Tibial artery (tissue), 4 donors: ENCODE measurements around the gene MAPK8.

Source experiments
- DNase-seq, 2 donors: peaks; one replicate each; pipeline ENCODE4 v3.0.0-alpha.2; 2019
- H3K27ac ChIP-seq, 2 donors: fragments of 200-600 bp; sonication (generic) in 1 of 2; 1 replicate in 1 of 2; 2 replicates in 1 of 2; pipeline ENCODE4 v1.5.1; 2018 to 2019; ENCODE audit warnings: mild to moderate bottlenecking in 1 of 2
- H3K27me3 ChIP-seq, 2 donors: fragments of 200-600 bp; sonication (generic) in 1 of 2; one replicate each; pipeline versions ENCODE4 v1.5.1 to v1.6.0; 2016 to 2019
- H3K36me3 ChIP-seq, 3 donors: fragments of 200-600 bp; sonication (generic) in 2 of 3; one replicate each; pipeline ENCODE4 v1.5.1; 2016 to 2019; ENCODE audit warnings: mild to moderate bottlenecking in 2 of 3
- H3K4me1 ChIP-seq, 4 donors: fragments of 200-600 bp; sonication (generic) in 2 of 4; 1 replicate in 3 of 4; 2 replicates in 1 of 4; pipeline ENCODE4 v1.5.1; 2016 to 2019
- H3K4me3 ChIP-seq, 2 donors: fragments of 200-600 bp; sonication (generic) in 1 of 2; 1 replicate in 1 of 2; 2 replicates in 1 of 2; pipeline ENCODE4 v1.5.1; 2018 to 2019; ENCODE audit warnings: mild to moderate bottlenecking in 2 of 2
- H3K9me3 ChIP-seq, 3 donors: fragments of 200-600 bp; sonication (generic) in 1 of 3; one replicate each; pipeline ENCODE4 v1.5.1; 2016 to 2019
- intact Hi-C: fragments of 100-400 bp; cut with DNase I; formaldehyde crosslinking; loops from one replicate; pipeline ENCODE4 v1.15.0; 2023; ENCODE audit warnings: low total_unique reads
- TF ChIP-seq, protein P1 (sequence below), 2 experiments: fragments of 200-600 bp in 1 of 2; fragments of 450-650 bp in 1 of 2; IDR thresholded peaks; one replicate each; pipeline ENCODE4 v1.5.1; 2017 to 2019; ENCODE audit warnings: antibody characterized with exemption in 2 of 2, mild to moderate bottlenecking in 1 of 2, moderate library complexity in 1 of 2

Gene MAPK8

DNA sequence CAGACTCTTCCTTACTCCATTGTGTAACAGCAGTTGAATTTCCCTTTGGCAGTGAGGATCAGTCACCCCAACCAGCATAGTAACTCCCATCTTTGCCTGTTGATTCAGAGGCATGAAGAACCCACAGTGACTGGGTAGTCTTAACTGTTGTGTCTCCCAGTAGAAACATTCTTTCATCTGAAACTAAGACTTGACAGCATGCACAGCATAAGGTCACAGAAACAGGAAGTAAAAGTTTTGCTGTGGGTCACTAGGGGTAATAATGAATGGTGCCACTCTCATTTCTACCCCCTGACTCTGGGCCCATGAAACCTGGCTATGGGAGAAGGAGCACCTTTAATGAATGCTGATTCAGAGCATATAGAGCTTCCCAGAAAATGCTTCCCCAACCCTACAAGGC, 23.6 kb upstream of the MAPK8 start:
- H3K4me1 ChIP-seq = no peaks in the 10 kb centered on the region
- peaks cover 0 to 5% of the 10 kb centered on the region in 2 donors for H3K27me3 ChIP-seq
- peaks cover 0 to 18% (median 11%) of the 10 kb centered on the region in 3 donors for H3K9me3 ChIP-seq
- no peaks in the 10 kb centered on the region for H3K36me3 ChIP-seq
- H3K4me3 ChIP-seq = no peak overlapping the region
- H3K27ac ChIP-seq = no peak overlapping the region
- intact Hi-C loops = no loop called here
- no peak for DNase-seq
- TF ChIP-seq, protein P1, sequence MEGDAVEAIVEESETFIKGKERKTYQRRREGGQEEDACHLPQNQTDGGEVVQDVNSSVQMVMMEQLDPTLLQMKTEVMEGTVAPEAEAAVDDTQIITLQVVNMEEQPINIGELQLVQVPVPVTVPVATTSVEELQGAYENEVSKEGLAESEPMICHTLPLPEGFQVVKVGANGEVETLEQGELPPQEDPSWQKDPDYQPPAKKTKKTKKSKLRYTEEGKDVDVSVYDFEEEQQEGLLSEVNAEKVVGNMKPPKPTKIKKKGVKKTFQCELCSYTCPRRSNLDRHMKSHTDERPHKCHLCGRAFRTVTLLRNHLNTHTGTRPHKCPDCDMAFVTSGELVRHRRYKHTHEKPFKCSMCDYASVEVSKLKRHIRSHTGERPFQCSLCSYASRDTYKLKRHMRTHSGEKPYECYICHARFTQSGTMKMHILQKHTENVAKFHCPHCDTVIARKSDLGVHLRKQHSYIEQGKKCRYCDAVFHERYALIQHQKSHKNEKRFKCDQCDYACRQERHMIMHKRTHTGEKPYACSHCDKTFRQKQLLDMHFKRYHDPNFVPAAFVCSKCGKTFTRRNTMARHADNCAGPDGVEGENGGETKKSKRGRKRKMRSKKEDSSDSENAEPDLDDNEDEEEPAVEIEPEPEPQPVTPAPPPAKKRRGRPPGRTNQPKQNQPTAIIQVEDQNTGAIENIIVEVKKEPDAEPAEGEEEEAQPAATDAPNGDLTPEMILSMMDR (IDR thresholded peaks at IDR 0.05) = no peak

DNA sequence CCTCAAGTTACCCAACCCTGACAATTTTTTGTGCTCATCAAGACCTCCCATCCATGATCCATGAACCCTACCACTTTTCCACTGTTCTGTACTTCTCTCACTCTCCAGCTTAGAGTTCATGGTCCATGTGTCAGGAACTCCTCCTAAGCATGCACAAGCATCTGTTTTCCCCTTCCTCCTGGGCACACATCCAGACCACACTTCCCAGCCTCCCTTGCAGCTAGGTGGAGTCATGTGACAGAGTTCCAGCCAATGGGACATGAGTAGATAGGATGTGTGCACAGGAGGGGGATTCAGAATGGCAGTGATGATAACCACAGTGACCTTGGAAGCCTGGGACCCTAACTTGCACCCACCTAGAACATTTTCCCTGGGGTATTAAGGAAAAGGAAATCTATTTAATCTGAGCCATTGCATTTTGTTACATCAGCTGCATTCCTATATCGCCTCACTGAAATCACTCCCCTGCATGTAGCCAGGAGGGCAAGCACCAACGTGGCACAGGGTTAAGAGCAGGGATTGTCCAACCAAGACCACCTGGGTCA, 22.4 kb upstream of the MAPK8 start:
- H3K4me3 ChIP-seq = no peak overlapping the region
- TF ChIP-seq, protein P1 (IDR thresholded peaks at IDR 0.05) = no peak
- H3K27ac ChIP-seq = no peak overlapping the region
- DNase-seq = no peak
- intact Hi-C loops = no loop called here
- H3K36me3 ChIP-seq = no peaks in the 10 kb centered on the region
- H3K4me1 ChIP-seq = peaks cover 0 to 5% (median 0%) of the 10 kb centered on the region in 4 donors
- peaks cover 0 to 5% of the 10 kb centered on the region in 2 donors for H3K27me3 ChIP-seq
- peaks cover 0 to 18% (median 11%) of the 10 kb centered on the region in 3 donors for H3K9me3 ChIP-seq

DNA sequence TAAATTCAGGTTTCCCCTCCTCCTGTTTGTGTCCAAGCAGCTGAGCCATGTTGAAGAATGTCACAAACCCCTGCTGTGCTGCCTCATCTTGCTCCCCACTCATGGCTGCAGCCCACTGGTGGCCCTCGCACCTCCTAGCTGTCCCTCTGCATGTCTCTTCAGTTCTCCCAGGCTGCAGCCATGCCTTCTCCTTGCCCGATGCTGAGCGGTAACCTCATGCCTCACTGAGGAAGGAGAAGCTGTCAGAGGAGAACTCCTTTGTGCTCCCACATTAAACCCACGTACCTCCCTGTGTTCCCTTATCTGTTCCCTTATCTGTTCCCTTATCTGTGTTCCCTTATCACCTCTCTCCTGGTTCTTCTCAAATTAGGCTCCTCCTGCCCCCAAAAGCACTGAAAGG, 21.7 kb upstream of the MAPK8 start:
- intact Hi-C loops = no loop called here

DNA sequence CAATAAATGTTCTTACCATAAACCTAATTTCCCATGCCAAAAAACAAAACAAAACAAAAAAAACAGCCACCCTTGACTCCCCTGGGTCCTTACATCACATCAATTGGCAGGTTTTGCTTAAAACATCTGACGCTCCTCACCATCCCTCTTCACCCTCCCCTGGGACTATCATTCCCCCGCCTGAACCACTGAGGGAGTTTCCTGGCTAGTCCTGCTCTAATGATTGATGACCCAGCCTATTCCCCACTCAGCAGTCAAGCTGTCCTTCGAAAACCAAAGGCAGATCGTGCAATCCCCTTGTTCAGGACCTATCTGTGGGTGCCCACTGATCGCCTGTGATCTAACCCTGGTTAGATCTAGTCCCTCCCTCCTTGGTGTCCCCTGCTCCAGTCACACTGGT, 20.8 kb upstream of the MAPK8 start:
- no peaks in the 10 kb centered on the region for H3K36me3 ChIP-seq
- no peak overlapping the region for H3K27ac ChIP-seq
- peaks cover 0 to 11% (median 10%) of the 10 kb centered on the region in 3 donors for H3K9me3 ChIP-seq
- TF ChIP-seq, protein P1 (IDR thresholded peaks at IDR 0.05) = no peak
- peaks cover 0 to 11% (median 0%) of the 10 kb centered on the region in 4 donors for H3K4me1 ChIP-seq
- intact Hi-C loops = no loop called here
- H3K4me3 ChIP-seq = no peak overlapping the region
- H3K27me3 ChIP-seq = peaks cover 0 to 5% of the 10 kb centered on the region in 2 donors
- no peak for DNase-seq

More for the DNA sequence above, 21.7 kb upstream of the MAPK8 start:
- TF ChIP-seq, protein P1 (IDR thresholded peaks at IDR 0.05) = no peak
- Histone ChIP-seq H3K27me3 (peaks cover 0 to 5% of the 10 kb centered on the region in 2 donors), H3K4me1 (peaks cover 0 to 10% (median 0%) of the 10 kb centered on the region in 4 donors), H3K27ac (no peak overlapping the region), H3K4me3 (no peak overlapping the region), H3K9me3 (peaks cover 0 to 17% (median 11%) of the 10 kb centered on the region in 3 donors), H3K36me3 (no peaks in the 10 kb centered on the region)
- no peak for DNase-seq

DNA sequence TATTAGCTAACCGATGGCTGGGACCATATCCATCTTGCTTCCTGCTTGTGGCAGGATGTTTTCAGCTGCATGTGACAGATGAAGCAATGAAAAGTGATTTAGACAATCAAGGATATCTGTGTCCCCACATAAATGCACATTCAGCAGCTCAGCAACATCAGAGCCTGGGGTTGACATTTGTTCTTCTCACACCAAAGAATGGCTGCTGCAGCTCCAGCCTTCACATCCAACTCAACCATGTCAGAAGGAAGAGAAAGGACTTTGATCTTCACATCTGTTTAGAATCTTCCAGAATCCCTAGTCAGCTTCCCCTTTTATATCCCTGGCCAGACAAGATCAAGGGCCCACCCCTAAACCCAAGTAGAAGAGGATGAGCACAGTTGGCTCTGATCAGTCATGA, 20.1 kb upstream of the MAPK8 start:
- Histone ChIP-seq H3K9me3 (peaks cover 0 to 10% (median 10%) of the 10 kb centered on the region in 3 donors), H3K36me3 (no peaks in the 10 kb centered on the region), H3K27ac (no peak overlapping the region), H3K27me3 (peaks cover 0 to 5% of the 10 kb centered on the region in 2 donors), H3K4me1 (peaks cover 0 to 11% (median 0%) of the 10 kb centered on the region in 4 donors), H3K4me3 (no peak overlapping the region)
- TF ChIP-seq, protein P1 (IDR thresholded peaks at IDR 0.05) = no peak
- intact Hi-C loops = no loop called here
- DNase-seq = no peak
